Calu3 (cell line): ENCODE measurements around the gene DLGAP1. TPM values are rescaled to one million over a fixed set of nuclear protein-coding genes. Genes with fewer than 3 reads are reported as not detected.

Experiments
- BruUV-seq: library from RNA; stranded (reverse); fragments of 400-500 nt; replicated peaks from 2 replicates; lab custom pipeline; 2021; lab: Mats Ljungman, UMichigan
- CTCF ChIA-PET: fragments of 300-600 bp; sonication (Branson Sonifier 250); formaldehyde crosslinking; loops from one replicate; lab custom pipeline; 2022; ENCODE audit warnings: antibody characterized with exemption; lab: Charles Lee
- DNase-seq: peaks from one replicate; pipeline ENCODE4 v3.0.0; 2022
- H3K27ac Mint-ChIP-seq: one replicate; pipeline ENCODE4 v1.8.0; 2022; ENCODE audit warnings: mixed read lengths; ENCODE audit not compliant: unreplicated experiment
- H3K27me3 Mint-ChIP-seq: one replicate; pipeline ENCODE4 v1.8.0; 2022; ENCODE audit warnings: mixed read lengths; ENCODE audit not compliant: unreplicated experiment
- H3K36me3 Mint-ChIP-seq: one replicate; pipeline ENCODE4 v1.8.0; 2022; ENCODE audit warnings: mild to moderate bottlenecking, moderate library complexity, mixed read lengths; ENCODE audit not compliant: insufficient read depth, unreplicated experiment
- H3K4me1 Mint-ChIP-seq: one replicate; pipeline ENCODE4 v1.8.0; 2022; ENCODE audit warnings: mild to moderate bottlenecking, low read depth, mixed read lengths; ENCODE audit not compliant: unreplicated experiment
- H3K4me3 Mint-ChIP-seq: one replicate; pipeline ENCODE4 v1.8.0; 2022; ENCODE audit warnings: mild to moderate bottlenecking, low read depth, moderate library complexity, mixed read lengths; ENCODE audit not compliant: unreplicated experiment
- H3K9me3 Mint-ChIP-seq: one replicate; pipeline ENCODE4 v1.8.0; 2022; ENCODE audit warnings: low read depth, mixed read lengths; ENCODE audit not compliant: unreplicated experiment
- CTCF ChIP-seq: fragments of 200-600 bp; IDR thresholded peaks from one replicate; pipeline ENCODE4 v1.8.0; 2022; ENCODE audit warnings: antibody characterized with exemption; ENCODE audit not compliant: unreplicated experiment
- intact Hi-C: fragments of 100-400 bp; cut with micrococcal nuclease; formaldehyde crosslinking; loops from one replicate; pipeline ENCODE4 v1.10.0; 2022; ENCODE audit not compliant: unreplicated experiment
- total RNA-seq: library from RNA; stranded (reverse); gene quantifications from 2 replicates; pipeline ENCODE4 v1.2.3, GENCODE V29; 2022

Gene DLGAP1
- total RNA-seq, 1 experiment from 2014 or later: 9.0 TPM

DNA sequence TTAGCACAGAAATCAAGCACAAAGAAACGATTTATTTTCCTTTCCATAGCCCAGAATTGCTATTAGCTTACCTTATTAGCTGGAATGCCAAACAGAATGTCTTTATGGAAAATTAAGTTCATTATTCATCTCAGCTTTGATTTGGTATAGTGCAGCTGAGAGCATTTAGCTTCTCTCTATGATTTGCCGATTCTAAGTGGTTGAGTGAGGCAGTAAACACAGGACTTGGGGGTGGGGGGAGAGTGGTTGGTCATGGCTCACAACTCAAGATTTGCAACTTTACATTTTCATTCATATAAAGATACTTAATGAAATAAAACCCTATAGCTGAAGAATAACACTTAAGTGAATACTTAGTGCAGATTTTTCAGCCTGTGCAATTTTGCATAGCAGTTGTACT is 609.9 kb downstream of the DLGAP1 start:
- DNase-seq: no peak
- no peaks in the 10 kb centered on the region for H3K27me3 Mint-ChIP-seq
- no peaks in the 10 kb centered on the region for H3K9me3 Mint-ChIP-seq
- intact Hi-C loops: no loop called here
- CTCF ChIA-PET: interaction anchor here (0.7 to 1.1 kb wide), 2 partner anchors 24 to 50 kb away, joined by 3 to 4 read pairs; no protein-coding TSS in a partner anchor
- peaks cover 34% of the 10 kb centered on the region for H3K4me1 Mint-ChIP-seq
- H3K36me3 Mint-ChIP-seq: no peaks in the 10 kb centered on the region
- no peak overlapping the region for H3K27ac Mint-ChIP-seq
- no peak for TF ChIP-seq CTCF
- BruUV-seq: no TSS peak
- H3K4me3 Mint-ChIP-seq: no peak overlapping the region

DNA sequence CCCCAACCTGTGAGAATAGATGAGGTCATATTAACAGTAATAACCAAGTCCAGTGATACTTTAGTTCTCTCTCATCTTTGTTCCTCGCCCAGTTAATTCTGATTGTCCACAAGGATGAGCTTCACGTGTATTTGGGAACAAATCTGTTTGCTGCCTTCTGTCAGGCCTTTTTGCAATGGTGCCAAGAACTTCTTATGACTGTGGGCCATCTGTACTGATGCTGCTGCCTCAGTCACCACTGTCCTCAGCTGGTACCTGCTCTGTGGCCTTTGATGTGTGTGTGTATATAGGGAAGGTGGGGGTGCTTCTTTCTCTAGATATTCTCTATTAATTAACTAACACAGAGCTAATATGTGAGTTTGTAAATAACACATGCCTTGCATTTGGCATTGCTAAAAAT is 612.3 kb downstream of the DLGAP1 start:
- no peak for TF ChIP-seq CTCF
- no peak for DNase-seq
- H3K27ac Mint-ChIP-seq: no peak overlapping the region
- peaks cover 23% of the 10 kb centered on the region for H3K4me1 Mint-ChIP-seq
- no peak overlapping the region for H3K4me3 Mint-ChIP-seq
- no TSS peak for BruUV-seq
- H3K27me3 Mint-ChIP-seq: no peaks in the 10 kb centered on the region
- H3K9me3 Mint-ChIP-seq: no peaks in the 10 kb centered on the region
- no peaks in the 10 kb centered on the region for H3K36me3 Mint-ChIP-seq
- intact Hi-C loops: no loop called here
- CTCF ChIA-PET: no interaction called here

DNA sequence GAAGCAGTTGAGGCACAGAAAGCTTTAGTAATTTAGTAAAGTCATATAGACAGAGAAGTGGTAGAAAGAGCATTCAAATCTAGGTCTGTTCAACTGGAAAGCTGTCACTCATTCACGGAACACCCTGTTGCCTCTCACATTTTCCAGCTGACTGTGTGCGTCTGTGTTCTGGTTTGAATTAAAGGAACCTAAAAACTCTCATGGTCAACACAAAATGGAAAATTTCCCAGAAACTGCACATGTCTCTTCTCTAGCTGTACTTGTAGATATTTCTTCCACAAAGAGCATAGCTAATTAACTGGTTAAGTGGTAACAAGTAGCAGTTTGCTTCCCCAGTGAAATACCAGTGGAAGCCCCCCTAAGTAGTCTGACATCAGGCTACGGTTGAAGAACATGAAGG is 614.3 kb downstream of the DLGAP1 start:
- Mint-ChIP-seq H3K27me3 (no peaks in the 10 kb centered on the region), H3K4me1 (peaks cover 17% of the 10 kb centered on the region), H3K9me3 (no peaks in the 10 kb centered on the region), H3K27ac (no peak overlapping the region), H3K4me3 (no peak overlapping the region), H3K36me3 (no peaks in the 10 kb centered on the region)
- BruUV-seq: no TSS peak
- intact Hi-C loops: no loop called here
- no peak for DNase-seq
- TF ChIP-seq CTCF: no peak
- CTCF ChIA-PET: no interaction called here

DNA sequence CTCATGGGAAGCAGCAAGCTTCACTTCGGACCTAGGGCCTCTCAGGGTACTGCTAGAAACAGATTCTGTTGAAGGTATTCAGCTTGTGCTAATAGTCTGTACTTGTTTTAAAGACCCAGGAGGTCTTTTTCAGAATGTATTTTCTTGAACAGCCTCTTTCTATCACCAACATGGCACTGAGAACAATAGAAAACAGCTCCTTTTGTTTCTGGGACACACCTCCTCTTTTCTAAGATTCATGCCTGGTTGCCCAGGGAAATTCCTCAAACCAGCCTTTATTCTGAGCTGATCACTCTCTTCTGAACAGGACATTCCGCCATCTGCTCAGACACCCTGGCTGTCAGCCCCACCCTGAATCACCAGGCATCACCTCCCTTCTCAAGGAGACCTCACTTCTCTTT is 615.5 kb downstream of the DLGAP1 start:
- Mint-ChIP-seq H3K9me3 (no peaks in the 10 kb centered on the region), H3K4me3 (no peak overlapping the region), H3K4me1 (peaks cover 17% of the 10 kb centered on the region), H3K27me3 (no peaks in the 10 kb centered on the region), H3K27ac (no peak overlapping the region), H3K36me3 (no peaks in the 10 kb centered on the region)
- CTCF ChIA-PET: no interaction called here
- DNase-seq: no peak
- no peak for TF ChIP-seq CTCF
- no TSS peak for BruUV-seq
- intact Hi-C loops: no loop called here
